SW480 (cell line): ENCODE results near the gene CACNA2D1.

ENCODE experiments used
- DNase-seq: peaks from one replicate; pipeline ENCODE4 v3.0.0-alpha.2; 2016; ENCODE audit warnings: low spot score

The CACNA2D1 gene

DNA sequence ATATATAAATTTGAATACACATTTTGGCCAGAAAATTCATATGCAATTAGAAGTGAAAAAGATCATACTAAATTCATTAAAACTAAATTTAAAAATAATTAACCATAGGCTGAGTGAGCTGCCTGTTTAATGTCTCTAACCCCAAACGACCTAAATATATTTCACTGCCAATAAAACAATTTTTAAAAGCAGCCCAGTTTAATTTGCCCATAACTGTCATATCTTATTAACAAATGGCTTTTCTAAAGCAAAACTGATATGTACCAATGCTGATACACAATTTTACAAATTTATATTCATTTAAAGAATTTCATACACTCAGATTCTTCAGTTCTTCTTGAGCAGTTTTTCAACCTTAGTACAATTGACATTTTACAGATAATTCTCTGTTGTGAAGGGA is 99.9 kb downstream of the CACNA2D1 start:
- DNase-seq = no peak

DNA sequence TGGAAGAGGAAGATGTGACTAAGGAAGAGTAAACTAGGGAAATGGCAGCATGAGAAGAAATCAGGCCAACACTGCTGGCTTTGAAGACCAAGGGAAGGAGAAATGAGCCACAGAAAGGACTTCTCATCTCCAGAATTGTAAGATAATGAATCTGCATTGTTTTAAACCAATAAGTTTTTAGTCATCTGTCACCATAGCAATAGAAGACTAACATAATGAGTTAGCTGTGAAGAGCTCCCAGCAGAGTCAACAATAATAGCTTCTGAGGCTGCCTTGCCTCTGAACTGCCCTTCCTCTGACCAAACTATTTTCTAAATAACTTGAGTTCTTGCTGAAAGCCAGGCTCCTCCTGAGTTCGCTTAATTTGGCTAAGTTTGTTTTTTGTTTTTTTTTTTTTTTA is 103.6 kb downstream of the CACNA2D1 start:
- no peak for DNase-seq

DNA sequence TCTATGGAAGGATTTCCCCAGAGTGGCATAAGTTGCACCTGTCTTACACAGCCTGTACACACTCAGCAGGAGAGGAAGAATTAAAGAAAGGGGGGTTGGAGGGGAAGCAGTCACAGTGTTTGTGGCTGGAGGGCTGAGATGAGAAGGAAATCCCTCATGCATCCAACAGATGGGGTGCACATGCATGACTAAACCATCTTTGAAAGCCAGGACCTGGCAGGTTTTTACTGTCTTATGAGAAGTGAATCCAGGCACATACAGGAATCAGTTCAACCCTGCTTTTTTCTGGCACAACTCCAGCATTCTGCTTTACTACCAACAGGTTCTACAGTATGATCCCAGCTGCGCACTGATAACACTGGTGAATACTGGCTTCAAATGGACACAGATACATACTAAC is 107.7 kb downstream of the CACNA2D1 start:
- peak; percentile 13 for DNase-seq

DNA sequence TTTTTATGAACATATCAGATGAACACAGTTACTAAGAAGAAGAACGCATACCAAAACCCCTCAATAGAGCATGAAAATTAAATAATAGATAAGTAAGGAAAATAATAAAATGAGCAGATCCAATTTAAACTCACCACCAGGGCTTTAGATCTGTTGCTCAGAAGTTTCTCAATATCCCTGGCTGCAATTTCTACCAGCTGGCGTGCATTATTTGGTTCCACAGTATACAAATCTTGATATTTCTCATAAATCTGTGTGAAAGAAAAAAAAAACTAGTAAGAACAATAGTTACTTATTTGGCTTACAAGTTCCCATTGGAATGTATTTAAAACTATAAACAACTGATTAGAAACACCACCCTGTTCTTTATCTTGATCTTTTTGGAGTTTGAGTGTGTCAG is 108.6 kb downstream of the CACNA2D1 start:
- DNase-seq = no peak

DNA sequence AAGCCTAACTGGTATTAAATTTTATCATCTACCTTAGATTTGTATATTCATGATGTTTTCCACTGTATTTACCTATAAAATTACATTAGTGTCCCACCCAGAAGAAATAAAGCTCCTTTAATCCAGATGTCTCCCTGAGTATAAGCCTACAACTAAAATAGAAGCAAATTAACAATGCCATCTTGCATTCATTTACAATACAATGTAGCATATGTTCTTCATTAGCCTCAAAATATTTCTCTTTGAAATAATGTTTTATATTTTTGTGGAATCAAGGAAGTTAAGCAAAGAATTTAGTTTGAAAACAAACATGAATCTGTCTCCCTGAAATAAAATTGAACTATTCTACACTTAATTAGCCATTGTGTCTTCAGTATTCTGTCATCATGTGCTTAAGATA is 112.3 kb downstream of the CACNA2D1 start:
- DNase-seq = no peak

DNA sequence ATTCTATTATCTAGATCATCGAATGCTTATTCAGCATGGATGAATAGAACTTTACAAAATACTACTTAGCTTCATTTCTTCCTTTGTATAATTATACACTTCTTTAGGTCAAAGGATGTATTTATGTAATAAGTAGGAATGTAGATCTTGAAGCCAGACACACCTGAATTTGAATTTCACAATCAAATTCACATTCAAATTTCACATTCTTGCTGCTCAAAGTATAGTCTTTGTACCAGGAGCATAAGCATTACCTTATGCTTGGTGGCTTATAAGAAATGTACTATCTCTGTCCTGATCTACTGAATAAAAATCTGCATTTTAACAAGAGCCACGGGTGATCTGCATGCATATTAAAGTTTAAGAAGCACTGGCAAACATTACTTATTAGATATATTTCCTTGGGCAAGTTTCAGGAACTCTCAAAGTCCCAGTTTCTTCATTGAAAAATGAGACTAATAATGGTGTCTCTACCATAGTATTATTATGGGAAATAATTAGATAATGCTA is 112.8 kb downstream of the CACNA2D1 start:
- DNase-seq = no peak

DNA sequence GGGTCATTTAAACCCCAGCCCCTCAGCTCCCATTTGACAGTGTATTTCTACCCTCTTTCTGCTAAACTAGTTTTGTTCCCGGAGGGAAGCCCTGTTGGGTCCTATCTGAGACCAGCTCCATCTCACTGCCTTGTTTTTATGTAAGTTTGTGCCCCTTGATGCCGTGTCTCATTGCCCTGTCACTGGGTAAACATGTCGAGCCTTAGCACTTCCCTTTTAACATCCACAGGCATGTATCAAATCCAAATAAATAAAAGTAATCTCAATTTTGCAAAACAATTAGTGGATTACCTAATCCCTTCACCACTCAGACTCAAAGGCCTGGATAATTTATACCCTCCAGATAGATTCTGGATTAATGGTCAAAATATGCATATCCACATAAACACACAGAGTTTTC is 115.7 kb downstream of the CACNA2D1 start:
- no peak for DNase-seq

DNA sequence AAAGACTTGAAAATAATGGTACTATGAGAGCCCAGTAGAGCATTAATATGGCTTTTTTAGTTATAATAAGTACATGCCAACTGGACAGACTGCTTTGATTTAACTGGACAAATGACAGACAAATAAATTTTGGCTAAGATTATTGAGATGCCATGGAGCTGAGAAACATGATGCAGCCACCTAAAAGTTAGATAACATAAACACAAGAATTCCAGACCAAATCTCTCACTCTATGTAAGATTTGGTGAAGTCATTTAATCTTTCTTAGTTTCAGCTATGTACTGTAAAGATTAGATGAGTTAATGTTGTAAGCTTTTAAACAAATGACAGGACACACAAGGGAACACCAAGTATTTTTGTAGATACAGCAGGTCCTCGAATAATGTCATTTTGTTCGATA is 118.2 kb downstream of the CACNA2D1 start:
- DNase-seq = no peak

DNA sequence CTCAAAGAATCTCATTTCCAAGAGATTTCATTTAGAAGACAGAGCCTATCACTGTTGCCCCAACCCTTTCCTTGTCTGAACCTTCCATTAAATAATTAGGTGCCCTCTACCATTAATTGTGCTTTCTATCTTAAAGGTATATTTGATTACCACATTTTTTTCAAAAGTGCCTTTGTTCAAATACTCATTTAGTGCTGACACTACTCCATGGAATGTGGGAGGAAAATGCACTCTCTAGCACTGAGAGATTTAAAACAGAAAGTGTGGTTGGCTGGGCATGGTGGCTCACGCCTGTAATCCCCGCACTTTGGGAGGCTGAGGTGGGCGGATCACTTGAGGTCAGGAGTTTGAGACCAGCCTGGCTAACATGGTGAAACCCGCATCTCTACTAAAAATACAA is 119.8 kb downstream of the CACNA2D1 start:
- DNase-seq = no peak

DNA sequence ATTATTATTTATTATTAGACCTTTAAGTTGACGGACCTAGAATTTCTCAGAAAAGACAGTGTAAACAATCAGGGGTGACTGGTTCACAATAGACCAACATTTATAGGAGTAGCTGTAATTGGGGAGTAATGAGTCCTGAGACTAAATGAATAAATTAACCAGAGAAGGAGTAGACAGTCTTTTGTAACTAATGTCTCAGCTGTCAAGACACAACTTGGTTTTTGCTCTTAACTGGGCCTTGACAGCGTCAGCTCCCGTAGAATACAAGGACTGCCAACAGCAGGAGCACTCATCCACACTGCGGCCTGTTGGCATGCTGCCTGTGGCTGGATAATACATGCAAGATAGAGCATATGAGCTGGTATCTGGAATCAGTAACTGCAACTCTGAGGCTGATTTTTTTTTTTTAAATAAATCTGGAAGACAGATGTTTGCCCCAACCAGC is 123.9 kb downstream of the CACNA2D1 start:
- DNase-seq = no peak

DNA sequence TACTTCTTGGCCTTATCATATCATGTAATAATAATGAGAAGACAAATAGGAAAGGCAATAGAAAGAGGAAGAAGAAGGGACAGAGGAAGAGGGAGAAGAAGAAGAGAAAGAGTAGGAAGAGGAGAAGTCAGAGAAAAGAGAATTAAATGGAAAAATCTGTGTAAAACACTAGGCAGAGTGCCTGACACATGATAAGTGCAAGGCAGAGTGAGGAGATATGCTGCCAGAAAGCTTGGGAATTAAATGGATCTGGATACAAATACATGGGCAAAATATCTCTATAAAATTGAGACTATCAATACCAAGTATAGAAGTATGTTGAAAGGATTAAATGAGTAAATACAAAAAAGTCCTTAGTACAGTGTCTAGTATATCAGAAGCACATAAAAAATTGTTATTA is 124.8 kb downstream of the CACNA2D1 start:
- DNase-seq = no peak

DNA sequence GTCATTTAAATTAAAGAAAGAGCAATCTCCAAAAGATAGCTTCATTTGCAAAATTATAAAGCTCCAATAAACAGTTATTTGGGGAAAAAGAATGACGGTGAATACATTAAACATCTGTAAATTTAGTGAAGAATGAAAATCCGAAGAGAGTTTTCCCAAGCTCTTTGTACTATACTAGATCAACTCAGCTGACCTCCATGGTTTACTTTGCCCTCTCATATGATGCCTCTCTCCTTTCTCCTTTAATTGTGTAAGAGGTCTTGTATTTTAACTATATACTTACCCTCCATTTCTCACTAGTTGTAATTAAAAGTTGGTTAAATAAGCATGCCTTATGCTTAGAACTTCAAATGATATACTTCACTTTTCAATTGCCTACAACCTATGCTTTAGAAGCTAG is 125.8 kb downstream of the CACNA2D1 start:
- no peak for DNase-seq

DNA sequence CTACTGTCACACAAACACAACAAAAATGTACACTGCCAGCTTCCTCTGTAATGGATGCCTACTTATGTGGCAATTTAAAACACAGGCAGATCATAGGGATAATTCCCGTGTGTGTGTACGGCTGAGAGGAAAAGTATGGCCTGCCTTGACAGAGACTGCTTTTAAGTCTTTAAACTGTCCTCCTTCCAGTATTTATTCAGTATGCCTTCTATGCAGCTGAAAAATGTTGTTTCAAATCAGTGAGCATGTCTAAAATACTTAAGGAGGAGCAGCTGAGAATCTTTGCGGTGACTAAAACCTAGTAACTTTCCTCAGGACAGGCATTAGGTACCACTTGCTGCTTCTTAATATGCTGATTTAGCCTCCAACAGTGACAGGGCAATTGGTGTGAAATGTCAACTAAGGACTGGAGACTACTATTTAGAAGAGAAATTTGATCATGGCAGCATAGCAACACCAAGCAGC is 126.3 kb downstream of the CACNA2D1 start:
- DNase-seq = no peak

DNA sequence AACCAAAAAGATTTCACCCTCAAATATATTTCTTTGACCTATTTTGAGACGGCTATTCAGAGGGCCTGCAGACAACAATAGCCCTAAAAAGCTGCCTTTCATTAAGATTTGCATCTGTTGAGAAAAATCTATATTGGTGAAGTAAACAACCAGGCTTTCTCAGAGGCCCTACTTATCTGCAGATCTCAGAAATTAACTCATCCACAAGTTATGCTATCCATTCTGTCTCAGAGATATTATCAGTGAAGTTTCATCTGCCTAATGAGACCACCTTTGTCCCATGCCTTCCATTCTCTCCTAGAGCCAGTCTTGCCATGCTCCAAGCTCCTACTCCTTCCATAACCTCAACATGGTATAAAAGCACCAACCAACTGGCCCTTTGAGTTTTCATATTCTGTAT is 130.3 kb downstream of the CACNA2D1 start:
- DNase-seq = no peak

DNA sequence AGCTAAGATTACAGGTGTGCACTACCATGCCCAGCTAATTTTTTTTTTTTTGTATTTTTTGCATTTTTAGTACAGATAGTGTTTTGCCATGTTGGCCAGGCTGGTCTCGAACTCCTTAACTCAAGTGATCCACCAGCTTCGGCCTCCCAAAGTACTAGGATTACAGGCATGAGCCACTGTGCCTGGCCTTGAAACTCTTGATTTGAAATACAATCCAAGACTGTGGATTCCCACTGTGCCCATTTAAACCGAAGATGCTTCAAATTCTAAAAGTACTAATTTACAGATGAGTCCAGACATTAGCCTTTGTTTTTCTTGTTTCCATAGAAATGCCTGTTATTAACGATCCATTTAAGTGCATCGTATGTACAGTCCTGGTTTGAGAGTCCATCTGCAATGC is 130.9 kb downstream of the CACNA2D1 start:
- DNase-seq = no peak

DNA sequence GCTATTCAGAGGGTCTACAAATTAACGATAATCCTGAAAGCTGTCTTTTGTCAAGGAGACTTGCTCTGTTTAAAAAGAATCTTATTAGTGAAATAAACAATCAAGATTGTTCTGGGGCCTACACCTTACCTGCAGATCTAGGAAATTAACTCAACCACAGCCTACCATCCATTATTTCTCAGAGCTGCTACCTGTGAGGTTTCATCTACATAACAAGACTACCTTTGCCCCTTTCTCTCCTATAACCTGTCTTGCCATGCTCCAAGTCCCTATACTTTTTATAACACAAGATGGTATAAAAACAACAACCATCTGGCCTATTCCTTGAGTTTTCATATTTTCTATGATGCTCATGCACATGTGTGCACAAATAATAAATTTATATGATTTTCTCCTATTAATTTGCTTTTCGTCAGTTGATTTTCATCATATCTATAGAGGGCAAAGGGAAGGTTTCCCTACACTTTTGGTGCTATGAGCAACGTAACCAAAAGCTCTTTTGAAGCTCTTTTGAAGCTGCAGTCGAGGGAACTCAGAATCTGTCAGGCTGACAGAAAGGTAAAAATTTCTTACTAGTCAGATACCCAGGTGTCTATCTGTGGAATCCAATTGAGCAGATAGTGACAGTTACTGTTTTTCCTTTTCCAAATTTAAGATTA is 138.1 kb downstream of the CACNA2D1 start:
- no peak for DNase-seq

DNA sequence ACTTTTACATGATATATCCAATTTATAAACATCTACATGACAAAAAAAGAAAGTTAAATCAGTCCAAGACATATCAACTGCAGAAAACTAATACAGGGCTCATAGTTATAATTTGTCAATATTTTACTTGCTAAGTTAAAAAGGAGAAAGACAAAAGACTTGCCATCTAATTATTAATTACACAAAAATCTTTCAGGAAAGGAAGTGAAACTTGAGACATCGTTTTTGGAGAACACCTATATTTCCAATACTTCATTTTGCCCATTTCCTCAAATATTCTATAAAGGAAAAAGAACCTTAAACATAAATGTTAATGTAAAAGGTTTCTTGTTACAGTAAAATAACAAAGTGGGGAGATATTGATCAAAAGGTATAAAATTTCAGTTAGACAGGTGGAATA is 148.7 kb downstream of the CACNA2D1 start:
- DNase-seq = no peak

DNA sequence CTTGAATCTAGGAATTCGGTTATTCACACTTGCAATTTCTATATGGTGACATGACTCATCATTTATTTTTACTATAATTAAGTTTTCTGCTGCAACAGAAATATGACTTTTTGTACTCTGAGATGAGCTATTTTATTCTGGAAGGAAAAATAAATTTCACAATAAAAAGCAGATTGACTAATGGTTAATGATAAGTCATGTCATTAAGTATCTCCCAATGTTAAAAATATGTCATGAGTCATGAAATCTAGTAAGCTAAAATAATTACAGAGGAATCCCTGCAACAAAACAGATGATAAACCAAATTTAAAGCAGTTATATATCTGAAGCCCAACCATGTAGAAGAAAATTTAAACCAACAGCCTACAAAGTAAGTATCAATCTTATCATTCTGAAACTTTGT is 149.2 kb downstream of the CACNA2D1 start:
- no peak for DNase-seq

DNA sequence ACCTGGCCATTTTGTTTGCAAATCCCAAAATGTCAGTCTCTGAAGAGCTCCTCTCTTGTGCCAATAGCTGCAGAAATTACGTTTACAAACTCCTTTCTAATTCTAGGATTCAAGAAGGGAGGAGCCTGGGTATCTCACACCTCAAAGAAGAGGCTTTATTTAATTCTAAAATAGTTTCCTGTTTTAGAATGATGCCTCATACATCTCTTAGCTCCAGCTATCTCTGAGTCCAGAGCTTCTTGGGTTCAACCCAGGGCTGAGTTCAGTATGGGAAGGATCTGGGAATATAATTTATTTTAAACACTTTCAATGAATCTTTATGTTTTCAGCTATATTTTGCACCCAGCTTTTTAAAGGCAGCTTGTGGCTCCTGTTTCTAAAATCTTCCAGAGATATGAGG is 150.1 kb downstream of the CACNA2D1 start:
- no peak for DNase-seq

DNA sequence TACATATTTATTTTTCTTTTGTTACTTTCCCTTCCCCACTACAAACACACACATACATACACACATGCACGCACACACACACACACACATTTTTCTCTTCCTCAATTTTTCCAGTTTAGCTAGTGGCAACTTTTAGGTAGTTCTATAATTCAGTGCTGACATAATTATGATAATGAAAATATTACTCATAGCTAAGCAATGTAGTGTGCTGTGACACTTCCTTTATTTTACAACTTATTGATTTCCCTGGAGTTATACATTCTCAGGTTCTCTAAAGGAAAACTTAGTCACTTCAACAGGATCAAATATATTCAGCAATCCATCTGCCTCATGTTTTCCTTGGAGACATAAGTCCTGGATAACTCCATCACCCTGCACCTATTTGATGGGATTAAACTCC is 151.6 kb downstream of the CACNA2D1 start:
- no peak for DNase-seq

DNA sequence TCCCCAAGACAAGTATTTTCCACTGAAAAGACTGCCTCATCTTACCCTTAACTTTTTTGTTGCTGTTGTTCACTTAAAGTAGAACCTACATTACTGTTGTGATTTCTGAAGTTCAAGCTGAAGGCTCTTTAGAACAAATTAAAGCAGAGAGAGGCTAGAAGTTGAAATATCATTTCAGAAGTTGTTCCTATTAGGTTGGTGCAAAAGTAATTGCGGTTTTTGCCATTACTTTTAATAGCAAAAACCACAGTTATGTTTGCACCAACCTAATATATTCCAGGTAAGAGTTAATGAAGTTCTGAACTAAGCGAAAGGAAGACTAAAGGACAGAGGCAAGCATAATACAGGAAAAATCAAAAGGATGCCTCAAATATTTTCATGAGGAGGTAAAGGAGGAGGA is 153.7 kb downstream of the CACNA2D1 start:
- no peak for DNase-seq

DNA sequence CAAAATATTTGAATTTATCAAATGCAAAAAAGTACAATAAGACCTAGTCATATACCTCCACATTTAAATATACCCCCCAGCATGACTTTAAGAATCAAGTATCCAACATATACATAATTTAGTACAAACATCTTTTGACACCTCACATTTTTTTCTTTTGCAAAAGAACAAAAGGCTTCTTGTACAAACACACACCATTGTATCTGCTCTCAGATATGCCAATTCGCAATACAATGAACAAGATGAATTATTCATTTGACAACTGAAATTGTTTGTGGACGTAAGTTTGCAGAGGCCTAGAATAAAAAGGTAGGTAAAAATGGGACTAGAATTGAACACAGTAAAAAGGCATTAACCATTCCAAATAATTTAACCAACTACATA is 154.4 kb downstream of the CACNA2D1 start:
- DNase-seq = no peak

DNA sequence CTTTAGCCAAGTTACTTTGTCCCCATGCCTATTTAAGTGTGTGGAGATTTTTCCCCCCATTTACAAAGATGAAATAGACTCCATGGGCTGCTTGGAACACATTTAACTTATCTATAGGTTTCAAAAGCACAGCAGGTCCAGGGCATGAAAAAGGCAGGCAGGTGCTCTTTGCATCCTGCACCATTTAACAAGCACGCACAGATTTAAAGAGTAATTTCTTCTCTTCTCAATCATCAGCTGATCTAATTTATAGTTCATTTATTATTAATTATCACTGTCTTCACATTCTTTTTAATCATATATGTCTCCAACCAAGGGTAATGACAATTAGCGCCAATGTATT is 156.8 kb downstream of the CACNA2D1 start:
- DNase-seq = no peak

DNA sequence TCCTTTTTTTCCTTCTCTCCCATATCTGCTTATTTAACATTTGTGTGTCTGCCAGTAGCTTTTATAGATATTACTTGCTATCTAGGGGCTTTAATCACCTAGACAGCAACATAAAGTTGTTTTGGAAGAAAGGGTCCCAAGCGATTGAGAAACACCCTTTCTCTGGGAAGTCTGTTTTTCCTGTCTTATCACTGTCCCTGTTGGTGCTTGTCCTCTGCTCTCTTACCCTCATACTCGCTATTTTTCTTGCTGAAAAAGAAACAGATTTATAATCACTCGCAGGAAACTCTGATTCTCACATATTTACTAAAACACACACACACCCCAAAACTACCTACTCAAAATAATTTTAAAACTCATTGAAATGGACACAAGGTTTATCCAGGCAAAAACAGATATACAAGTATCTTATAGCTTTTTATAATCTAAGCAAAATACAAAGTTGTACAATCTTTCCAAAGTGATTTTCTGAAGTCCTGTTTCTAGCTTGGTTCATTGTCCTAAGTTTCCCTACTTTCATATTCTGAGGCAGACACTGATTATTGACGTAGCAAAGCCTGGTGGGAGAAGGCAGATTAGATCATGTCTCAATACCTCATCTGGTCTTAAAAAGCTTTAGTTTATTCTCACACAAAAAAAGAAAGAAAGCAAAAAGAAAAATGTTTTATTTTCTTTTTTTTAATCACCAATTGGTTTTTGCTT is 157.3 kb downstream of the CACNA2D1 start:
- no peak for DNase-seq
